Measurements from ENCODE around the gene CNOT1.

GRCh38 chr16:58535100-58535499 is 94.5 kb downstream of the CNOT1 start:
- TF ChIP-seq PPARA (CRISPR knock-in tag; IDR thresholded peaks at IDR 0.05; ENCODE audit: borderline replicate concordance), result no peak
- no peak for TF ChIP-seq ZFP3 (CRISPR knock-in tag; IDR thresholded peaks at IDR 0.05)
- TF ChIP-seq CREB5 (CRISPR knock-in tag; IDR thresholded peaks at IDR 0.05; ENCODE audit: low read depth), result no peak
